Measurements from ENCODE around the gene WAC. TPM values are rescaled to one million over a fixed set of nuclear protein-coding genes. Genes with fewer than 3 reads are reported as not detected.

WAC gene
- total and polyA plus RNA-seq, 10 of the 15 experiments (the other 5 are each of a cell fraction or from before 2014, with no cell fraction given), result 26.5 to 131 (median 69.4) TPM

DNA sequence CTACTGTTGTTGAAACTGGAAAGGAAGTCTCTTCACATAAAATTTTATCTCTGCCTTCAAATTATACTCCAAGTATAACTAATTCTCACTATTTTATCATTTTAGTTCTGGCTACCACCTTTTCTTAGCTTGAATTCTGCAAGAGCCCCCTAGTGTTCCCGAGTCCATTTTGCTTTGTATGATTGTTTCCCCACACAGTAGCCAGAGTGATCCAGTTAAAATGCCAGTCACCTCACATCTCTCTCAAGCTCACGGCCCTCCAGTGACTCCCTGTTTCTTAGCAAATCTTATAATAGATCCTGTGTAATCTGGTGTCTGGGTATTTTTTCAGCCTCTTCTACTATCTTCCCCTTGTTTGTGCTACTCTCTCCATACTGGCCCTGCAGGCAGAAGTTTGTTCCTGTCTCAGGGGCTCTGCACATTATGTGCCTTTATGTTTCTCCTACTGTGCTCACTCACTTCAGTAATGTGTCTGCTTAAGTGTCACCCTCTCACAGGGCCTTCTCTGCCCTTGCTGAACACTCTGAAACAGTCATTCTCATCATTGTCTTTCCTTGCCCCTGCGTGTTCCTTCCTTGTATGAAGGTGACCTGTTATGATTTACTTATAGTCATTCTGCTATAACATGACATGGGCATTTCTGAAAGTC lies 8.9 kb downstream of the WAC start:
- SMC1A ChIA-PET (ENCODE audit: uncharacterized antibody, unreplicated experiment), result interaction anchor here (0.7 to 1.1 kb wide), 3 partner anchors 9 kb away, joined by 3 to 4 read pairs (median 3); no protein-coding TSS in a partner anchor
- intact Hi-C loops (cut with micrococcal nuclease; ENCODE audit: unreplicated experiment), result no loop called here
- ATAC-seq, result peak; percentile 27
- Histone ChIP-seq H3K4me1 (ENCODE audit: control insufficient read depth, insufficient read depth, low read length) (peaks cover 16% of the 10 kb centered on the region), H3K36me3 (ENCODE audit: control insufficient read depth in 2 of 2, insufficient read depth in 2 of 2, low read length in 1 of 2) (peaks cover 2 to 38% of the 10 kb centered on the region in 2 experiments), H3K9ac (ENCODE audit: control insufficient read depth, insufficient read depth, low read length) (no peak overlapping the region), H3K79me2 (ENCODE audit: control insufficient read depth, insufficient read depth, low read length) (peaks cover 79% of the 10 kb centered on the region), H3K27ac (ENCODE audit: control insufficient read depth, insufficient read depth) (no peak overlapping the region), H3K9me3 (replicated peaks; ENCODE audit: control insufficient read depth, insufficient read depth, low read length) (no peaks in the 10 kb centered on the region), H3K4me3 (no peak overlapping the region), H3K27me3 (replicated peaks in 1 of 2; ENCODE audit: control insufficient read depth in 2 of 2, insufficient read depth in 2 of 2, low read length in 1 of 2) (no peaks in the 10 kb centered on the region), H4K20me1 (ENCODE audit: control insufficient read depth, insufficient read depth) (0 out of 2 replicates have a peak, but pooled peaks cover 2% of the 10 kb centered on the region), H3K4me2 (ENCODE audit: control insufficient read depth, insufficient read depth) (no peak overlapping the region), H2AFZ (ENCODE audit: control insufficient read depth, low read depth, low read length) (no peak overlapping the region)
- 93% methylated on average over 3 of the region's 3 CpGs for WGBS (ENCODE audit: insufficient coverage, insufficient replicate concordance, low lambda C conversion rate, missing lambda C conversion rate)
- CTCF ChIA-PET, result no interaction called here
- POLR2A ChIA-PET, result no interaction called here
- RAD21 ChIA-PET (ENCODE audit: unreplicated experiment), result no interaction called here
- no TSS peak for BruUV-seq (replicated peaks)
- no peak for FAIRE-seq
- in situ Hi-C loops (cut with MboI), result no loop called here
- DNase-seq (ENCODE audit: low read depth, low spot score), result no peak
- TF ChIP-seq NFIC (IDR thresholded peaks at IDR 0.05; ENCODE audit: low read depth, low read length), result no peak
- TF ChIP-seq SUZ12 (IDR thresholded peaks at IDR 0.05; ENCODE audit: unreplicated experiment), result no peak
- TF ChIP-seq PKNOX1 (IDR thresholded peaks at IDR 0.05), result no peak
- TF ChIP-seq HDAC2 (IDR thresholded peaks at IDR 0.05), result no peak
- no peak for TF ChIP-seq PAX5 (IDR thresholded peaks at IDR 0.05; ENCODE audit: borderline replicate concordance, low read depth, low read length)
- TF ChIP-seq, protein P1, sequence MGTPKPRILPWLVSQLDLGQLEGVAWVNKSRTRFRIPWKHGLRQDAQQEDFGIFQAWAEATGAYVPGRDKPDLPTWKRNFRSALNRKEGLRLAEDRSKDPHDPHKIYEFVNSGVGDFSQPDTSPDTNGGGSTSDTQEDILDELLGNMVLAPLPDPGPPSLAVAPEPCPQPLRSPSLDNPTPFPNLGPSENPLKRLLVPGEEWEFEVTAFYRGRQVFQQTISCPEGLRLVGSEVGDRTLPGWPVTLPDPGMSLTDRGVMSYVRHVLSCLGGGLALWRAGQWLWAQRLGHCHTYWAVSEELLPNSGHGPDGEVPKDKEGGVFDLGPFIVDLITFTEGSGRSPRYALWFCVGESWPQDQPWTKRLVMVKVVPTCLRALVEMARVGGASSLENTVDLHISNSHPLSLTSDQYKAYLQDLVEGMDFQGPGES (IDR thresholded peaks at IDR 0.05), result no peak
- no peak for TF ChIP-seq STAT3 (IDR thresholded peaks at IDR 0.05; ENCODE audit: low read depth, low read length)
- TF ChIP-seq PRDM15 (CRISPR knock-in tag; IDR thresholded peaks at IDR 0.05), result no peak
- no peak for TF ChIP-seq MXI1 (IDR thresholded peaks at IDR 0.05; ENCODE audit: low read depth, low read length)
- no peak for TF ChIP-seq HCFC1 (IDR thresholded peaks at IDR 0.05; ENCODE audit: low read length)
- no peak for TF ChIP-seq WRNIP1 (IDR thresholded peaks at IDR 0.05; ENCODE audit: borderline replicate concordance, low read depth, low read length)
- no peak for TF ChIP-seq EGR1 (IDR thresholded peaks at IDR 0.05; ENCODE audit: borderline replicate concordance in 1 of 2, low read depth in 2 of 2, low read length in 2 of 2)
- no peak for TF ChIP-seq MEF2B (IDR thresholded peaks at IDR 0.05; ENCODE audit: partially characterized antibody, poor library complexity, severe bottlenecking)
- no peak for TF ChIP-seq ZNF274 (IDR thresholded peaks at IDR 0.05; ENCODE audit: insufficient read depth, insufficient read length)
- TF ChIP-seq NR2C2 (IDR thresholded peaks at IDR 0.05; ENCODE audit: borderline replicate concordance, control insufficient read depth, insufficient read length, low read depth), result no peak
- TF ChIP-seq KDM1A (IDR thresholded peaks at IDR 0.05; ENCODE audit: borderline replicate concordance), result no peak
- TF ChIP-seq POLR2AphosphoS5 (IDR thresholded peaks at IDR 0.05; ENCODE audit: low read length), result peak; percentile 45; the same call in 1 of the 2 replicates
- TF ChIP-seq POLR2A (IDR thresholded peaks at IDR 0.05; ENCODE audit: low read depth, low read length), result 0 out of 2 replicates have a peak, but pooled peaks have one; percentile 1
